HG02970 (cell line): ENCODE measurements around the gene B3GNT9.

Source experiments
- ATAC-seq: cut with Tn5 transposase; IDR thresholded peaks from one replicate; pipeline ENCODE4 v1.9.1; 2021; ENCODE audit warnings: mild to moderate bottlenecking, moderate library complexity, moderate number of reproducible peaks; ENCODE audit not compliant: unreplicated experiment, low FRiP score

The B3GNT9 gene

GRCh38 chr16:67186550-67186950, 35.8 kb upstream of the B3GNT9 start:
- ATAC-seq: no peak

- ATAC-seq: no peak
These were observed 34.9 kb upstream of the B3GNT9 start for GRCh38 chr16:67185651-67186134.

- ATAC-seq: no peak
These were observed 34.3 kb upstream of the B3GNT9 start for GRCh38 chr16:67184995-67185650.

DNA sequence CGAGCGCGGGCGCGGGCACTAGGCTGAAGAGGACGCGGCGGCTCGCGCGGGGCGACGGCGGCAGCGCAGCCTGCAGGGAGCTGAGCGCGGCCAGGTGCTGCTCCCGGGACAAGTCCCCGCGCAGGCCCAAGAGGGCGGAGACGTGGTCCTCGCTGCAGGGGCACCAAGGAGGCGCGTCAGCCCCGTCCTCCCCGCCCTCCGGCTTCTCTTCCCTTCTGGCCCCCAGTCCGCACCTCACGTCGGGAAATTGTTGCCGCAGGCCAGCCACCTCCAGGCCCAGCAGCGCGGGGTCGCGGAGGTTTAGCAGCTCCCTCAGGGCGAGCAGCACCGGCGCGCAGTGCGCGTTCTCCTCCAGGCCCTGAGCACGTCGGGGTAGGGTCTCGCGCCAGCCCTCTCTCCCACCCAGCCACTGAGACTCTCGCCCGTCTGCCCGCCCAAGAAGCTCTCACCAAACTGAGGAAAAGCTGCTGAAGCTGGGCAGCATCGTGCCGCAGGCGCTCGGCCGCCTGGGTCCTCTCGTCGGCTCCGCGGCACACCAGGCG, 33.7 kb upstream of the B3GNT9 start:
- peak; percentile 3 for ATAC-seq

DNA sequence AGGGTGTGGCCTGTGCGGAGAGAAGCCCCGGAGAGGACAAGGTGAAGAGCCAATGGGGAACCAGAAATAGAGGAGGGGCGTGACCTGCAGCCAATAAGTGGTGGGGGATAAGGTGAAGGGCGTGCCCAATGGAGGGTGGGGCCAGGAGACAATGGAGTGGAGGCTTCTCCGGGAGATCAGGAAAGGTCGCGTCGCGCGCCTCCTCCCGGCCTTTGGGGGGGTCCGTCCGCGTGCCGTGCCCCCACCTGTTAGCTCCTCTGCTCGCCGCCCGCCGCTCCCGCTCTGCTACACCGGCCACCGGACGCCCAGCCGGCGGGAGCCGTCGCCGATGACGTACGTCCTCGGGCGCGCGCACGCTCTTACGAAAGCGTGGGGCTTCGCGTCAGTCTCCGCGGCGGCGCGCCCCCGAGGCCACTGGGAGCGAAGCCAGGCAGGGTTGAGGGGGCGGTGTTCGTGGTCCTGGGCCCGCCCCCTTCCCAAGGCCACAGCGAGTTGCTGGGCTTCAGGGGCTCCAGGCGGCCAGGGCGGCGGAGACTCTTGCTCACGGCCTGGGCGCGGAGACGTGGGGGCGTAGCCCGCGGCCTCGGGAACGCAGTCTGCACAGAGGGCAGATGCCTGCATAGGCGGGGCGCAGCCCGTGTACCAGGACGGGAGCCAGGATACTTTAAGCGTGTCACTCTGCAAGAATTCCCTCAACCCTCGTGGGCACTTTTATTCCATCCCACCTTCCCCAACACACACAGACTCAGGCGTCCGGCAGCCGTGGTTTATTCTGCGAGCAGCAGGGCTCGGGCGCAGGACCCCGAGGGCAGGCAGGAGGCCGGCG, 33.0 kb upstream of the B3GNT9 start, which contains the start of gene MATCAP1:
Gene MATCAP1, minus strand, starts transcription at position 337 of the 826 bp plus-strand sequence. CDS start 3,353 bp downstream, outside the sequence.
- peak; percentile 88 for ATAC-seq

GRCh38 chr16:67183284-67183626, 32.5 kb upstream of the B3GNT9 start:
- ATAC-seq: no peak

DNA sequence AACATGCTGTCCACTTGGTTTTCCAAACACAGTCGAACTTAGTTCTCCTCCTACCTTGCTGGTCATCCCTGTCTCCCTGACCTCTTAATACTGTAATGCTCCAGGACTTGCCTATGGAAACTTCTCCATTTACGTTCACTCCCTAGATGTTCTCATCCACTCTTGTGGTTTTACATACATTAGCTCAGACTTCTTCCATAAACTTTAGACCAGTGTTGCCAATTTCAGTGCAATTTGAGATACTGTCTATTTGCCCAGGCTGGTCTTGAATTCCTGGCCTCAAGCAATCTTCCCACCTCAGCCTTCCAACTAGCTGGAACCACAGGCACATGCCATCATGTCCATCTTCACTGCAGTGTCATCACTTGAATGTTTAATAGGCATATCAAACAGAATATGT, 31.5 kb upstream of the B3GNT9 start:
- no peak for ATAC-seq

DNA sequence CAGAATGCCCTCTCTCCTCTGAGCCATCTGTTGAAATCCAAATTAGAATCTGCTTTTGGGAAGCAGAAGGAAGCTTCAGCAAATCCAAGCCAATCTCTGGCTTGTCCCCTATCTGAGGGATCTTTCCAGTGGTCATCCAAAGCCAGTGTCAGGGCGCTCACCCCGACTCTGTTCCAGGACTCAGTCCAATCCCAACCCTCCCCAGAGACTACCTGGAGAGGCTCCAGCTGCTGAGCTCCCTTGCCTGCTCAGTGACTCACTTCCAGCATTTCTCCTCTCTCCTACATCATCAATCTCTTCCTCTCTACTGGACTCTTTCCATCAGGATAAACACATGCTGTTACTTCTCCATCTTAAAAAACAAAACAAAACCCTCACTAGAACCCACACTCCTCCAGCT, 30.5 kb upstream of the B3GNT9 start:
- ATAC-seq: no peak

- no peak for ATAC-seq
These were observed 29.4 kb upstream of the B3GNT9 start for GRCh38 chr16:67180166-67180565.

DNA sequence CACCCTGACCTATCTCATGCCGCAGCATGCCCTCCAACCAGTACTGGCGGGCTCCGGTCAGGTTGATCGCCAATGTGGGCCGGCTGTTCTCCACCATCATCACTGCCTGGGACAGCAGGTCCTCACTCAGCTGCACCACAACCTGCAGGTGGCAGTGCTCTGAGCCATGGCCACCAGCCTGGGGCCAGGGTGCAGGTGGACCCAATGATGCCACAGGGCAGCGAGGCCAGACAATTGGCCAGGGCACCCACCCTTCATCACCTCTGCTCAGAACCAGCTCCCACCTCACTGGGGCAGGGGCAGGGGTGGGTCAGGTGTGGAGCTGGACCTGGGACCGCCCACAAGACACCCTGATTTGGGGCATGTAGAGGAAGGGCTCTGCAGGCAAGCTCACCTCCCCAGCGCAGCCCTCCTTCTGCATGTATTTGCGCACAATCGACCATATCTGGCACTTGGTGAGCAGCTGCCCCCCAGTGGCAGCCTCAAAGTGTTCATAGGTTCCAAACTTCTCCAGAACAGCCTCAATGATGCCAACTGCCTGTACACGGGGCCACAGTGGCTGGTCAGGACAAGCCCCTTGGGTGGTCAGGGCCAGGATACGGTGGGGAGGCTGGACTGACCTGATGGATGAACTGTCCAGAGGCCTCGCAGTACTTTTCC, 28.8 kb upstream of the B3GNT9 start:
- no peak for ATAC-seq

- ATAC-seq: no peak
These were observed 27.2 kb upstream of the B3GNT9 start for GRCh38 chr16:67177743-67178699.

DNA sequence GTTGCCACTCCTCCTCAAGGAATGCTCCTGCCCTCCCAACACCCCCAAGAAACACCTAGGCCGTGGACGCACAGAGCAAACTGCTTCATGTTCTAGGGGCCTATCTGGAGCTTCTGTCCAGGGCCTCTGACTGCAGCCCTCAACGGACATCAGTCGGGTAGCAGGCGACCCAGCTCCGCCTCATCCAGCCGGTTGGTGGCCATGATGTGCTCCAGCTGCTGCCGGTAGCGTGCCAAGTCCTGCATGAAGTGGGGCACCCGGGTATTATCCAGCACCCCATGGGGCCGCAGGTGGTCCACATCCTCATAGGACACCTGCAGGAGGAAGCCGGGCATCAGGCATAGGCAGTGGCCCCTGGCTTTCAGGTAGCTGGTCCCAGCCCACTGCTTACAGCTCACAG, 25.9 kb upstream of the B3GNT9 start:
- no peak for ATAC-seq

- no peak for ATAC-seq
These were observed 24.0 kb upstream of the B3GNT9 start for GRCh38 chr16:67174706-67175231.

DNA sequence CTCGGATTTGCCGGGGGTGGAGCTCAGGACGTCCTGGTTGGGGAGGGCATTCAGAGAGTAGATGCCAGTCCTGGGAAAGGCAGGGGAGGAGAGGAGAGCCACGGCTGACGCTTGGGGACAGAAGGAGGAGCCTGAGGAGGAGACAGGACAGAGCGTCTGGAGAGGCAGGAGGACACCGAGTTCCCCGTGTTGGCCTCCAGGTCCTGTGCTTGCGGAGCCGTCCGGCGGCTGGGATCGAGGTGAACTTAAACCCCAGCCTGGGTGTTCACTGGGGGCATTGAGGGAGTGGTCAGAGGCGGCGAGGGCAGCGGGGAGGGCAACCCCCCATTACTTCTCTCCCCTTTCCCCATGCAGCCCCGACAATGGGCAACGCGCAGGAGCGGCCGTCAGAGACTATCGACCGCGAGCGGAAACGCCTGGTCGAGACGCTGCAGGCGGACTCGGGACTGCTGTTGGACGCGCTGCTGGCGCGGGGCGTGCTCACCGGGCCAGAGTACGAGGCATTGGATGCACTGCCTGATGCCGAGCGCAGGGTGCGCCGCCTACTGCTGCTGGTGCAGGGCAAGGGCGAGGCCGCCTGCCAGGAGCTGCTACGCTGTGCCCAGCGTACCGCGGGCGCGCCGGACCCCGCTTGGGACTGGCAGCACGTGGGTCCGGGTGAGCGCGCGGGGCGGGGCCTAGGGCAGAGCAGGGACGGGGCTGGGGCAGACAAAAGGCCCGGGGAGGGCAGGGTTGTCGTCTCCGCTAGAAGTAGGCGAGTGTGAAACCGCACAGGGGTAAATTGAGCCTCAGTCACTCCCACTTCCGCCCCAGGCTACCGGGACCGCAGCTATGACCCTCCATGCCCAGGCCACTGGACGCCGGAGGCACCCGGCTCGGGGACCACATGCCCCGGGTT, 23.3 kb upstream of the B3GNT9 start:
- ATAC-seq: no peak

DNA sequence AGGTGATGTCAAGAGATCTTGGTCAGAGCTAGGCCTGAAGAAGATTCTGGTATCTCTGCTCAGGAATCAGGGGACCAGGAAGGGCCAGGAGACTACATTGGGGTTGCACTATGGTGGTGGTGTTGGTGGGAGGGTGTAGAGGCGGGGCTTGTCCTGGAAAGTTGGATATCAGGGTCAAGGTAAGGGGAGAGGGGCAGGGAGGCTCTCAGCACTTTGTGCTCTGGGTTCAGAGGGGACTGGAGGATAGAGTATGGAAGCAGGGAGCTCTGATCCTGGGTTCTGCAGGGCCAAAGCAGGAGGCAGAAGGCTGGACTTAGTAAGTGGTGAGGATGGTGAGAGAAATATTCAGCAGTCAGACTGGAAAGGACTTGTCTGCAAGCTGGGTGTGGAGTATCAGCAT, 22.5 kb upstream of the B3GNT9 start:
- ATAC-seq: no peak

- ATAC-seq: no peak
These were observed 20.3 kb upstream of the B3GNT9 start for GRCh38 chr16:67170949-67171649.

- no peak for ATAC-seq
These were observed 19.6 kb upstream of the B3GNT9 start, which contains the start of gene NOL3 for GRCh38 chr16:67170168-67170948. TSS of gene NOL3 (plus strand) at chr16:67170538.
